Spleen (tissue), 11 donors: Measurements from ENCODE around the gene NTRK1. TPM values are rescaled to one million over a fixed set of nuclear protein-coding genes. Genes with fewer than 3 reads are reported as not detected.

Experiments used
- DNase-seq: peaks from one replicate; pipeline ENCODE4 v3.0.0-alpha.2; 2020
- H3K27ac ChIP-seq, 8 donors: fragments of 200-600 bp; sonication (generic) in 7 of 8; 1 replicate in 4 of 8; 2 replicates in 4 of 8; pipeline versions ENCODE4 v1.5.0 to v1.8.0; 2016 to 2021; ENCODE audit warnings: inconsistent platforms in 4 of 8, mild to moderate bottlenecking in 4 of 8, moderate library complexity in 1 of 8
- H3K27me3 ChIP-seq, 7 donors: fragments of 200-600 bp; sonication (generic) in 6 of 7; replicated peaks in 1 of 7; 1 replicate in 4 of 7; 2 replicates in 3 of 7; pipeline versions ENCODE4 v1.5.0 to v1.8.0; 2016 to 2021; ENCODE audit warnings: inconsistent platforms in 3 of 7, mild to moderate bottlenecking in 1 of 7
- H3K36me3 ChIP-seq, 6 donors: fragments of 200-600 bp; sonication (generic) in 5 of 6; 1 replicate in 4 of 6; 2 replicates in 2 of 6; pipeline versions ENCODE4 v1.5.0 to v1.8.0; 2016 to 2021; ENCODE audit warnings: inconsistent platforms in 2 of 6
- H3K4me1 ChIP-seq, 6 donors: fragments of 200-600 bp; sonication (generic) in 5 of 6; 1 replicate in 3 of 6; 2 replicates in 3 of 6; pipeline versions ENCODE4 v1.5.0 to v1.8.0; 2016 to 2021; ENCODE audit warnings: inconsistent platforms in 3 of 6
- H3K4me3 ChIP-seq, 8 donors: fragments of 200-600 bp; sonication (generic) in 7 of 8; 1 replicate in 4 of 8; 2 replicates in 4 of 8; pipeline versions ENCODE4 v1.5.0 to v1.8.0; 2016 to 2021; ENCODE audit warnings: inconsistent platforms in 4 of 8, mild to moderate bottlenecking in 4 of 8, moderate library complexity in 2 of 8
- H3K9me3 ChIP-seq, 8 donors: fragments of 200-600 bp; sonication (generic) in 7 of 8; 1 replicate in 4 of 8; 2 replicates in 4 of 8; pipeline versions ENCODE4 v1.5.0 to v1.8.0; 2016 to 2021; ENCODE audit warnings: inconsistent platforms in 4 of 8
- CTCF ChIP-seq, 11 experiments: fragments of 200-600 bp in 7 of 11; fragments of 450-650 bp in 4 of 11; sonication (generic) in 4 of 11; IDR thresholded peaks in 8 of 11; conservative IDR thresholded peaks in 3 of 11; 1 replicate in 7 of 11; 2 replicates in 4 of 11; pipeline versions ENCODE4 v1.4.0 to v1.8.0; 2016 to 2021; ENCODE audit warnings: antibody characterized with exemption in 11 of 11, inconsistent platforms in 4 of 11, mild to moderate bottlenecking in 1 of 11
- POLR2A ChIP-seq, 3 donors: fragments of 450-650 bp; IDR thresholded peaks; one replicate each; pipeline ENCODE4 v1.5.1; 2017; ENCODE audit warnings: antibody characterized with exemption in 3 of 3, mild to moderate bottlenecking in 1 of 3
- POLR2AphosphoS5 ChIP-seq, 3 donors: sonication (generic); formaldehyde crosslinking; IDR thresholded peaks; one replicate each; pipeline ENCODE4 v1.5.1; 2017; ENCODE audit warnings: antibody characterized with exemption in 3 of 3
- WGBS, 5 donors: extraction: QIAGEN DNeasy Blood & Tissue Kit in 3 of 5; methylation state at CpG; one replicate each; pipeline versions ENCODE4 v1.1.5 to v1.1.7; 2013 to 2018; 5-methylcytosine and 5-hydroxymethylcytosine counted together
- intact Hi-C: fragments of 100-400 bp; cut with DNase I; formaldehyde crosslinking; loops from one replicate; pipeline ENCODE4 v1.15.0; 2023; ENCODE audit warnings: low total_unique reads
- polyA plus RNA-seq, 3 donors: library from polyadenylated mRNA; stranded (reverse); fragments of 200-250 nt; gene quantifications; one replicate each; pipeline ENCODE4 v1.2.1, GENCODE V29; 2013
- total RNA-seq, 7 donors: library from RNA; depleted of rRNA in 3 of 7; stranded (reverse); fragments of >200 nt in 3 of 7; fragmentation: NEBNext Ultra II Directional in 4 of 7; extraction: Animal tissue kit (Norgen Biotek cat#: 25700) in 4 of 7; gene quantifications; one replicate each; pipeline versions ENCODE4 v1.1.0 to v1.2.1, GENCODE V29; 2016 to 2021
- donor health status: healthy with polysubstance abuse.
- donor health status: DM: no; HTN: no; CAD: no; lungs with moderate emphysema.
- donor health status: DM: no; HTN: no; CAD: no.
- donor health status: Bipolar disorder and iron deficiency.
- donor health status: healthy.
- donor health status: DM: no; HTN: no; CAD: no.
- donor health status: DM: yes; HTN: yes; CAD: no.

NTRK1 gene
- total and polyA plus RNA-seq, 10 donors, result 0.09 to 1.4 (median 0.24) TPM; not detected in 4

GRCh38 chr1:156898971-156899664 lies 38.5 kb downstream of the NTRK1 start:
- DNase-seq, result no peak
- H3K36me3 ChIP-seq, result no peaks in the 10 kb centered on the region
- TF ChIP-seq CTCF (IDR thresholded peaks at IDR 0.05 in 8 of 11, conservative IDR thresholded peaks at IDR 0.05 in 3 of 11) (no peak), POLR2A (IDR thresholded peaks at IDR 0.05) (no peak), POLR2AphosphoS5 (IDR thresholded peaks at IDR 0.05) (no peak)
- H3K4me3 ChIP-seq, result no peak overlapping the region
- no peaks in the 10 kb centered on the region for H3K9me3 ChIP-seq
- intact Hi-C loops, result no loop called here
- 69 to 79% (median 77%) methylated on average over 12 of the region's 12 CpGs for WGBS, 5 donors
- H3K4me1 ChIP-seq, result peaks cover 7 to 100% (median 57%) of the 10 kb centered on the region in 6 donors
- peaks cover 0 to 47% (median 0%) of the 10 kb centered on the region in 7 donors for H3K27me3 ChIP-seq
- peak overlapping the region in 6 of 8 donors; percentile 68 to 90 (median 78) for H3K27ac ChIP-seq

DNA sequence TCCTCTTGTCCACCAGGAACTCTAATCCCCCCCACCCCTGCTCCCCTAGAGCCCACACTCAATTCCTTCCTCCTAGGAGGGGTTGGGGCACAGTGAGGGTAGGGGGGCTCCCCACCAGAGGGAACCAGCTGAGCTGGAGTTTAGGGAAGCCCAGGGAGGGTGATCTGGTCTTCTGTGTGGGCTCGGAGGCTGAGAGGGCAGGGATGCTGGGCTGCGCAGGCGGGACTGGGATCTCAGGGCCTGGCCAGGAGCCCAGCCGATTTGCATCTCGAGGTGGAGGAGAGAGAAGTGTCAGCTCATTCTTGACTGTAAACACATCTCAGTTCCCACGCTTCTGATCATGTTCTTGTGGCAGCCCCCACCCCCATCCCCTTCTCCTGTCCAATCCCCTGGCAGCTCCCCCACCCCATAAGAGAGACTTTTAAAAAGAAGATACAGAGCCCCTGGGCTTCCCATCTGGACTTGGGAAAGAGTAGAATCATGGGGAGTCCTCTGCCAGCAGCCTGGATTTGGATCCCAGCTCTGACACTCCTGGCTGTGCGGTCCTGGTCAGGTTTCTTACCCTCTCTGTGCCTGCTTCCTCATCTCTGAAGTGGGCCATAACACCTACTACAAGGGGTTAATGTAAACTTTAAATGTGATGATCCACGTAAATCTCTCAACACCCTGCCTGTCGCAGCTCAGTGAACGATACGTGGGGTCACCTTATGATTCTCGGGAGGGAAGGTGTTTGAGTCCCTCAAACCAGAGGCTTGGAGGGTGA lies 39.5 kb downstream of the NTRK1 start:
- Histone ChIP-seq H3K9me3 (no peaks in the 10 kb centered on the region), H3K27me3 (peaks cover 0 to 41% (median 0%) of the 10 kb centered on the region in 7 donors), H3K27ac (peak overlapping the region in 4 of 8 donors; percentile 41 to 89 (median 75)), H3K4me1 (peaks cover 7 to 99% (median 52%) of the 10 kb centered on the region in 6 donors), H3K36me3 (no peaks in the 10 kb centered on the region), H3K4me3 (no peak overlapping the region)
- intact Hi-C loops, result no loop called here
- TF ChIP-seq CTCF (IDR thresholded peaks at IDR 0.05 in 8 of 11, conservative IDR thresholded peaks at IDR 0.05 in 3 of 11) (no peak), POLR2A (IDR thresholded peaks at IDR 0.05) (no peak), POLR2AphosphoS5 (IDR thresholded peaks at IDR 0.05) (no peak)
- 70 to 77% (median 74%) methylated on average over 12 of the region's 12 CpGs for WGBS, 5 donors
- no peak for DNase-seq

- H3K36me3 ChIP-seq, result peaks cover 0 to 2% (median 0%) of the 10 kb centered on the region in 6 donors
- H3K27me3 ChIP-seq, result peaks cover 0 to 36% (median 0%) of the 10 kb centered on the region in 7 donors
- no peaks in the 10 kb centered on the region for H3K9me3 ChIP-seq
- H3K27ac ChIP-seq, result peak overlapping the region in 5 of 8 donors; percentile 25 to 89 (median 68)
- WGBS, 5 donors, result 44 to 68% (median 65%) methylated on average over 5 to 6 of the region's 6 CpGs
- no peak overlapping the region for H3K4me3 ChIP-seq
- intact Hi-C loops, result no loop called here
- H3K4me1 ChIP-seq, result peaks cover 7 to 99% (median 51%) of the 10 kb centered on the region in 6 donors
- DNase-seq, result no peak
- TF ChIP-seq CTCF (IDR thresholded peaks at IDR 0.05 in 8 of 11, conservative IDR thresholded peaks at IDR 0.05 in 3 of 11) (no peak), POLR2AphosphoS5 (IDR thresholded peaks at IDR 0.05) (no peak), POLR2A (IDR thresholded peaks at IDR 0.05) (no peak)
Measured at GRCh38 chr1:156900896-156901589, 40.4 kb downstream of the NTRK1 start.
